HG02981 (cell line): ENCODE results near the gene DMD.
A peak's percentile ranks its signal among the peaks of the same experiment; 100 is the strongest.

ENCODE experiments used
- ATAC-seq: cut with Tn5 transposase; IDR thresholded peaks from one replicate; pipeline ENCODE4 v1.9.1; 2021; ENCODE audit warnings: mild to moderate bottlenecking, moderate library complexity; ENCODE audit not compliant: unreplicated experiment

Gene DMD

DNA sequence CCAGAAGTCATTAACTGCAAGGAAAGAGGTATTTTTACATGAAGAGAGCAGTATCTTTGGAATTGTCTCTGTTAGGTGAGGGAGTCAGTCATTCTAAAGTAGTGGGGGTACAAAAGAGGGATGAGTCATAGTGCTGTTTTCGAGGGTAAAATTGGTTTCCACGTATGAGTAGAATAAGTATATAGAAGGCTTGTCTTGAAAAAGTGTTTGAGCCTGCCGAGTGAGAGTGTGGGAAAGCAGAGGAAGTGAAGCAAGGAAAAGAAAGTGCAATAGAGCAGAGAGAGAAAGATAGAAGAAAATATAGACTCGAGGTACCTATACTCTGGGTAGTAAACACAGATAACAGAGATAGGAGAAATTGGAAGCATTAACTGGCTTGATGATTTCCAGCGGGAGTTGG lies 696.4 kb downstream of the DMD start:
- peak; percentile 79 for ATAC-seq

DNA sequence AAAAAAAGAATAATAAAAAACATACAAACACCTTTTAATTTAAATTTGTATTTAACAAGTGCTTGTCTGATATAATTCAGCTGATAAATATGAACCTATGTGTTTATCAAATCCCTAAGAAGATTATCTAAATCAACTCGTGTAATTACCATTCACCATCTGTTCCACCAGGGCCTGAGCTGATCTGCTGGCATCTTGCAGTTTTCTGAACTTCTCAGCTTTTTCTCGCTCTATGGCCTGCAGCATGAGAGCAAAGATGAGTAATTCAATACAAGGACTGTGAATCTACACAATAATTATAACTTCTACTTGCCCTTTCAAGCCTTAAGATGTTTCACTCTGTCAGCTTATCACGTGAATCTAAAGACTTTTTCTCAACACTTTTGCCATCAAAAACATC lies 709.7 kb downstream of the DMD start:
- no peak for ATAC-seq

DNA sequence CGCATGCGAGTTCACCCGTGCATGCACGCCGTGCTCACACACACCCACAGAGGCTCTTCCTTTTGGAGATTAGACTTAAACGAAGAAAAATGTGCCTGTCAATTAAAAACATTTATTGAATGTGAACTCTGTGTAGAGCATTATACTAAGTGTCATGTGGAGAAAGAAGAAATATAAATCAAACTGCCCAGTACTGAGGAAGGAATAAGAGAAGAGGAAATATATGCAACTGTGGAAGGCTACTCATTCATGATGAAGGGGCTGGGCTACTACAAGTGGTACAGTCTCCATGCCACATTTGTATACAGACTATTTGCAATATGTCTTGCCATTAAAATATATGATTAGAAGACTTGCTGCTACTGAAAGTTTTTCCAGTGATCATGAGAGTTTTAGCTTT lies 714.7 kb downstream of the DMD start:
- no peak for ATAC-seq

DNA sequence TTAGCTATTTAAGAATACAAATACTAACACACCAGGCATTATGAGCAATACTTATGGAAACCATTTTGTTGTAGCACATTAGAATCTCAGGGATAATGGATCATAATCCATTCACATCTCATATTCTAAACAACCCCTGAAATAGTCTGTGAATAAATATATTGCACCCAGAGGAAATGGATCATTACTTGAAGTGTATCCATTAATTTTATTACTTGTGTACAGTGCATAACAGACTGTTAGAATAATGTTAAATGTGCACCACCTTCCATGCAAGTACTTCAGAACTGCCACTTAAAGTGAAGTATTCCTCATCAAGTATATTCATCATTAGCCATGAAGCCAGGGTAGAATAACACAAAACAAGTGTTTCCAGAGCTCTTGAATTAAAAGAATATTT lies 715.5 kb downstream of the DMD start:
- no peak for ATAC-seq

DNA sequence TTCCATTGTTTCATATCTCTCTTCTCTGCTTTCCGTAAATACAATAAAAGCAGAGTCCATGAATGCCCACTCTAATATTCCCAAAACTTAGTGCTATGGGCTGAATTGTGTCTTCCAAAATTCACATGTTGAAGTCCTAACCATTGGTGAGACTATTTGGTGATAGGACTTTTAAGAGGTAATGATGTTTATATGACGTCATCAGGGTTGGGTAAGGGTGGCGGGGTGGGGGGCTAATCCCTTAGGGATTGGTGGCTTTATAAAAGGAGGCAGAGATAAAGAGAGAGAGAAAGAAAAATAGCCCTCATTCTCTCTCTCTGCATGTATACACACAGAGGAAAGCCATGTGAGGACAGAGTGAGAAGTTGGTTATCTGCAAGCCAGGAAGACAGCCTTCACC lies 722.2 kb downstream of the DMD start:
- ATAC-seq = no peak

DNA sequence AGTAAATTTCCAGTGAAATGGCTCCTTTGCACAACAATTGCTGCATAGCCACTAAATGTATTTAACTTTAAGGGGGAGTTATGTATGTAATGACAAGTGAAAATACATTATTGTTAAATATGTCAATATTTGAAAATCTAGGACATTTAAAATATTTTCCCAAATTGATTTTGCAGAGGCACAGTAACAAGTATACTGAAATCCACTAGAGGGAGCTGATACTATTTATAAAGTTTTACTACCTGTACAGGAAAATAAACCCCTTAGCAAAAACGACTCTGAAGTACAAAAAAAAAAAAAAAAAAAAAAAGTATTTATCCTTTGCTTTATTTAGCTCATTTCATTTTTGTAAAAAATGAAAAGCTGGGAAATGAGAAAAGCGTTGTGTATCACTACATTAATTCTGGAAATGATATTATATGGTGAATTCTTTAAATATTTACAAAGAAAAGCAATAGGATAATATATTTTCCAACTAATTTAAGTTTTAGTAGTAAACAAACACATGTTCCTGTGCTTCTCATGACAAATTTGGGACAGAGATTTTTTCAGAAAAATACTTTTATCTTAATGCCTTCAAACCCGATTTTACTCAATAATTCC lies 727.7 kb downstream of the DMD start:
- no peak for ATAC-seq

DNA sequence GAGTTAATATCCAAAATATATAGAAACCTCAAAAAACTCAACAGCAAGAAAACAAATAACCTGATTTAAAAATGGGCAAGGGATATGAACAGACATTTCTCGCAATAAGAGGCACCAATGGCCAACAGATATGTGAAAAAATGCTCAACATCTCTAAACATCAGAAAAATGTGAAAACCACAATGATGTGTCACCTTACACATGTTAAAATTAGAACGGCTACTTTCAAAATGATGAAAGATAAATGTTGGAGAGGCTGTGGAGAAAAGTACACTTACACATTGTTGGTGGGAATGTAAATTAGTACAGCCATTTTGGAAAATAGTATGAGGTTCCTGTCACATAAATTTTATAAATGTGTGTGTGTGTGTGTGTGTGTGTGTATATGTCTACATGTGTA lies 731.3 kb downstream of the DMD start:
- ATAC-seq = no peak

DNA sequence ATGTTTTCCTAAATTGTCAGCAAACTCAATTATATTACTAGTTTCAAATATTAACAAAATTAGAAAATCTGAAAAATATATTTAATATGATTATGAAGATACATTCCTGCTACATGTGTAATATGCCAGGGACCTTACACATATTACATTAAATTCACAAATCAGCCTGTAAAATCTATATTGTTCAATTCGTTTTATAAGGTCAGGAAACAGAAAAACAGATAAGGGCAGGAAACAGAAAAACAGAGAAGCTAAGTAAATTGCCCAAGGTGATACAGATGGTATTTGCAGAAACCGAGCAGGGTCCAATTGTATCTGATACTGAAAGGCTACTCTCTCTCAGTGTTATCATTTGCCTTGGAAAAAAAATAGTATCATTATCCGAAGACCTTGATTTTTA lies 739.0 kb downstream of the DMD start:
- ATAC-seq = no peak

DNA sequence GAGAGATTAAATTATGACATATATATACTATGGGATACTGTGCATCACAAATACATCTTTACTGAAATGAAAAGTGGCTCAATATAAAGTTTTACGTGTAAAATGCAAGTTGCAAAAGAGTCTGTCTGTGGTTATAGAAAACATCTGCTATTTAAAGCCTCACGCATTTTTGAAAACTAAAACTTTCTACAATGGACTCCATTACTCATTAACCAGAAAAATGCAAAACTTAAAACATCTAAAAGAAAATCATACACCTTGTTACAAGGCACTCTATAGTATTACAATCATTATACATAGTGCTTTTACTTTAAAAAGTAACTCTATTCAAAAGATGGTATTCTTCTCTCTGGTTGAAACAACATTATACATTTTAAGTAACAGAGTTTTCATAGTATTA lies 755.6 kb downstream of the DMD start:
- ATAC-seq = no peak

DNA sequence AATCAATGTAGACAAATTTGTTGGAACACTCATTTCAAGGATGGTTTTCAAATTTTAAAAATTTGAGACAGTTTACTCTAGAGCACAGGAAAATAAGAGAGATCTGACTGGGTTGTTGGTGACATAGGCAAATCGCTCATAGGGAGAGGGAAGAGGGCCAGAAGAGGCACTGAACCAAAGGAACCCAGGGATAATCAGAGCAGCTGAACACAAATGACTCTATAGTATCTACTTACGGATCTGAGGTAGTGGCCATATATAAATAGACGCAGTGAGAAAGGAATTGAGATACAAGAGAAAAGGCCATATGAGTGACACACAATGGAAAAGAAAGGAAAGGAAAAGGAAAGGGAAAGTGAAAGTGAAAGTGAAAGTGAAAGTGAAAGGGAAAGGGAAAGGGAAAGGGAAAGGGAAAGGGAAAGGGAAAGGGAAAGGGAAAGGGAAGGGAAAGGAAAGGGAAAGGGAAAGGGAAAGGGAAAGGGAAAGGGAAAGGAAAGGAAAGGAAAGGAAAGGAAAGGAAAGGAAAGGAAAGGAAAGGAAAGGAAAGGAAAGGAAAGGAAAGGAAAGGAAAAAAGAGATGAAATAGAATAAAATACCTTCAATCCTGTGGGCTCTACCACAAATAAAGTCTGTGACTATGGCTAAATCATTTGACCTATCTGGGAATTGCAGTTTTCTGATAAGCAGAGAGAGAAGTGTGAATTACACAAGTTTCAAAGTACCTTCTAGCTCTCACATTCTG lies 759.2 kb downstream of the DMD start:
- ATAC-seq = no peak

DNA sequence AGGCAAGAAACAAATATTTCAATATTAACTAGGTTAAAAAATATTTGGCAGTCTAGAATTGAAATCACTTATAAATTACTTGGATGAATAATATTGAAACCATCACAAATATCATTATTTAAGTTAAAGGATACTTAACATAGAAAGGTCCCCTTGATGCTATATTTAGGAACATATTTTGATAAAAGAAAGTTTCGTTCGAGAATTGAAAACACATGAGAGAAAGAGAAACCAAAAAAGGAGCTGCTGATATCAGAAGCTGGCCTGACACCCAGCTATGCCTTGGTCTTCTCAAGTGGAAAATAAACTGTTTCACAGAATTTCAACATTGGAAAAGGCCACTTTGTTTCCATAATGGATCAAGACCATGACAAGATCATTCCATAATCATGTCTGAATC lies 762.4 kb downstream of the DMD start:
- ATAC-seq = peak; percentile 46

DNA sequence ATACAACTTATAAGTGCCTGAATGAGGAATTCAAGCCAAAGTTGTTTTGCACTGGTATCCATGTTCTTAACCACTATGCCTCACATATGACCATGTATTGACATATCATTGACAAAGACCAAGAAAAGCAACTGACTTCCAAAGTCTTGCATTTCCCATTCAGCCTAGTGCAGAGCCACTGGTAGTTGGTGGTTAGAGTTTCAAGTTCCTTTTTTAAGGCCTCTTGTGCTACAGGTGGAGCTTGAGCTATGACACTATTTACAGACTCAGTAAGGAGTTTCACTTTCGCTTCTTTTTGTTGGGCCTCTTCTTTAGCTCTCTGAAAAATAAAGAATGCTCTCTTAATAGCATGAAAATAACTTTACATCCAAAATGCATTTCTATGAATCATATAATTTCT lies 763.0 kb downstream of the DMD start:
- peak; percentile 99 for ATAC-seq

DNA sequence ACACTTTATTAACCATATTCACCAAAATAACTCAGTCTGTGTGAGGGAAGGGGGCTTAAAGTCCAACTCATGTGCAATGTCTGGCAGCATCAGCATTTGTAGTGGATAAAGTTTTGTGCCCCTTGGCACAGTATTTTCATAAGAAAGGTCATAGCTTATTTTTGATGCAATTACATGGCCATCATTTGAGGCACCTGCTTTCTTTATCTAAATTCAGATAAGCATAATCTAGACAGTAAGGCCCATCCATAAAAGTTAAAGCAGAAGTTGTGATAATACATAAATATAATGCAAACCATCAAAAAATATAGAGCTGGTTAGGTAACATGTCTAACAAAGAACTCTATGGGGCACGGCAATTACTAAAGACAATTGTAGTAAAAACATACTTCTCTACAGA lies 763.7 kb downstream of the DMD start:
- no peak for ATAC-seq

DNA sequence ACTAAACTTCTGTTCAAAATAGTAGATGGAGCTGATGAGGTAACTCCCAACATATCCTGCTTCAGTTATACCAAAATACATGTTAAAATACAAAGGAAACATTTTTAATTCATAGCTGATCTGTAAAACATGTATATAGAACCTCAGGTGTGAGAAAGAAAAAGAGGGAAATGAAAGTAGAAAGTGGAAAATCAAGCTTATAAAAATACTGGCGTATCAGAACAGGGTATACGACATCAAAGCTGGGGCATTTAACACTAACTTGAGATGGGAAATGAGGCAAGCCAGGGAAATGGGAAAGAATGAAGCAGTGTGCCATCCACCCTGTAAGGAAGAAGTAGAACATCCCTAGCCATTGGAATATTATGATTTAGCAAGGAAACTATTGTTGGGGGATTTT lies 767.5 kb downstream of the DMD start:
- no peak for ATAC-seq

DNA sequence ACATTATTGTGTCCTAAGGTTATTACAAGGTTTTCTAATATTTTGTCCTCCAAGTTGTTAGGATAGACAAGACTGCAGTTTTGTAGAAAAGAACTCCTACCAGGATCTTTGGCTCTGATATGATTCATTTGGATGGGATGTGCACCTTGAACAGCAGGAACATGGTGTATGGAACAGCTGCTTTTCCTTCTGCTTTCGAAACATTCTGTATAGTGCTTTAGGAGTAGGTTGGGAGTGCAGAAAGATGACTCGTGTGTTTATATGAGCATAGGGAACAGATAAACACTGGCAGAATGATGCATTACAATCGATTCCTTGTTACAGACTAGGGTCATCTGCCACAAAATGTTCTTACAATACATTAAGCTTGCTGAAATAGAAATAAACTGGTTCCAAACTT lies 790.1 kb downstream of the DMD start:
- ATAC-seq = no peak

DNA sequence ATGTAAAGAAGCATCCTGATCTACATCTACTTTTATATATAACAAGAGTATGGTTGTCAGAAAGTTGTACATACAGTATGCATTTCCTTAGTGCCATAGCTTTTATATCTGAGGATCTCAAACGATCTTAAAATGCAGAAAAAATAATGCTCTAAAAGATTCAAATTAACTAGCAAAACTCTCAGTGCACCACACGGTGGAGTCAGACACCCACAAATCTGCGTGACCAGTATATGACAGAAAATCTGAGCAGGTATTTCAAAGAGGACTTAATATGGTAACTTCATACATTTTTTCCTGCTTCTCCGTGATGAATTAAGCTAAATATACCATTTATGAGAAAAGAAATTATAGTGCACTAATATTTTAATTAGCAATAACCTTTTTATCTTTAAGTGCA lies 803.0 kb downstream of the DMD start:
- peak; percentile 57 for ATAC-seq

DNA sequence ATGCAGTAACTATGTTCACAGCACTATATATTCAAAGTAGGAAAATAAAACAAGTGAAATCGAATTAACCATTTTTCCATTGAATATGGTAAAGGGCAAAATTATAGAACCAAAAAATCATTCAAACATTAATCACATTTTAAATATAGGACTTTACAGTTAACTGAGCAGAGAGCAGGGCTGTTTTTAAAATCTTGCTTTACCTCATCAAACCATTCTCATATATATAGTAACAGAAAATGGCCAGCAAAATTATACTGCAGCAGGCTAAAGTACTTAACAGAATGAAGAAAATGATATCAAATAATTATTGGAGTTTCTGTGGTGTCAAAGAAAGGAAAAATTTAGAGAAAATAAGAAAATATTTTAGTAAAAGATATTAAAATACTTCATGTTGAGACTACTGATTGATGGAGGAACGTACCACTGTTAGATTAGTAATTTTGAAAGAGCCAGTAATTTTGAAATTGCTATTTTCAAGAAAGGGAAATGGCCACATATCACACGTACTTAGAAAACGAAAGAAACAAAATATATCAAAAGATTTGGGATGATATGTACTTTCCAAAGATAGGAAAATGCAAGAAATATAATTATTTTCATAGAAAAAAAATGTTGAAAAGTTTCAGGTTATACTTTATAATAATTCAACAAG lies 813.7 kb downstream of the DMD start:
- peak; percentile 67 for ATAC-seq

DNA sequence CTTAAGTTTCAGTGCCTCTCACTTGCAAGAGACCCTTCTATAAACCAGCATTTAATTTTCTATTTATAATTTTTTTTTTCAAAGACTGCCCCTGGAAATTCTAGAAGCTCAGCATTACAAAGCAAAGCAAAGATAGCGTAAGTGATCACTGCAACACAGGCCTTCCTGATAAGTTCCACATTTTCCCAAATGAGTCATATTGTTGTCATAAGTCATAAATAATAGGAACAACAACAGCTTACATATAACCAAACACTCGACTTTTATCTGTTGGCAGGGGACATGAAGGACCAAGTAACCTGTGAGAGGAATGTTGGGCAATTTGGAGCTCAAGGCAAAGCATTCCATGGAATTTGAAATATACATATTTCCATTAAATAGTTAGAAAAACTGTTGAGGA lies 815.5 kb downstream of the DMD start:
- no peak for ATAC-seq

DNA sequence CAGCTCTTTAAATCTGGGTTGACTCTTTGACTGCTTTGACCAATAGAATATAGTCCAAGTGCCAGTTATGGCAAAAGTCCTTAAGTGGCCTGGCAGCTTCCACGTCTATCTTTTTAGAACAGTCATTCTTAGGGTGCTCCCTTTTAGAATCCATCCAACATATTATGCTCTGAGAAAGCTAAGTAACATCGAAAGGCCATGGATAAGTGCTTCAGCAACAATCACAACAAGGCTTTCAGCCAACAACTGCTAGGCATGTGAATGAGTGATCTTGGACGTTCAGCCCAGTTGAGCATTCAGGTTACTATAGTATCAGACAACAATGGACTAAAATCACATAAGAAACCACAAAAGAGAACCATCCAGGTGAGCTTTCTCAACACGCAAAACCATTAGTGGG lies 818.7 kb downstream of the DMD start:
- ATAC-seq = no peak

DNA sequence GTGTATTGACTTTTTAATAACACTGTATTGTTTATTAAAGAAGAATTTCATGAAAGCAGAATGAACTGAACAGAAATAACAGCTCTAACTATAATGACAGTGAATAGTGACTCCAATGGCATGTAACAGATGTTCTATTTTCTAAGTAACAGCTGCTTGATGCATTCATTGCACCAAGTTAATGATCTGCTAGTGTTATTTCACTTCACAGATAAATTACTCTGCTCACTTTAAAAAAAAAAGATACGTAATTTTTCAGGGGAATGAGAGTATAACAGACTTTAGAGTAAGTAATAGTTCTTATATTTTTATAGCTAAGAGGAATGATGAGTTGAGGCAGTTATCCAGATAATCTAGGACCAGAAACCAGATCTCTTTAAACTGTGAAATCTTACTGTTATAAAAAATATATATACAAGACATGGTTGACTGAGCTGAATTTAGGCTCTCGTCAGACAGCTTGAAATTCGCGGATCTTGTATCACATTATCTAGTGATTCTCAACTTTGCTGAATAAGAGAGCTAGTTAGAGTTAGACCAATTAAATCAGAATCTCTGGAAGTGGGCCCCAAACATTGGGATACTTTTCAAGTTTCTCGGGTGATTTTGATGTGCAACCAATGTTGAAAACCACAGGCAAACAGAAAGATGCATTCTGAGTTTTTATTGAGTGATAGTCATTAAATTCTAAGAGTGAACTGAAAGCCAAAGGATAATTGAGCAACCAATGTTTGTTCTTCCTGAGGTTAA lies 840.7 kb downstream of the DMD start:
- no peak for ATAC-seq

DNA sequence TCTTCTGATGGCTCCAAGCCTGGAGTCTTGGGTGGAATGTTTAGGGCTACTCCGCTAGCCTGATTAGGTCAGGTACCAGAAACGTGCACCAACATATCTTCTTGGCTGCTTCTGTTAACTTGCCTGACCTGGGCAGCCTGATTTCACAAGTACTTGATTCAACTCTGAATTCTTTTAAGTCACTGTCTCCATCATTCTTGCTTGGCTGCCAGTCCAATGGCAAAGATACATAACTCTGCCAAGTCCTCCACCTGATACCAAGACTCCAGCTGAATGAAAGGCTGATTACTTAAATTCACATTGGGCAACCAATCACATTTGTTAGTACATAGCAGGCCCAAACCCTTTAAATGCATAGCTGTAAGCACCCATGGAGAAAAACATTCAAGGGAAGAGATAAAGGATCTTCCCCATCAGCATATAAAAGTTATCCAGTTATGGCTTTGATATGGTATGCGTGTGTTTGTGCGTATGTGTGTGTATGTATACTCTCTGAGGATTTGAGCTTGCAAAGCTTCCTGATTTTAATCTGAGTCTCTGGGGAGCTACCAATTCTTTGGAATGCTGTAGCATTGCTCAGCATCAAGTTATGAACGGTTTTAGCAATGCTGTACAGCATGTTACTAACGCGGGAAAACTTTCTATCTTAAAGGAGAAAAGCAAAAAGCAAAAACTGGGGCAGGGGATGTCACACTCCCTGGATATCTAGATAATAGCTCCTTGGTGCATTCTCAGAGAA lies 917.2 kb downstream of the DMD start:
- ATAC-seq = no peak
